ENCODE data around the gene PRIMA1. TPM values are rescaled to one million over a fixed set of nuclear protein-coding genes. Genes with fewer than 3 reads are reported as not detected.

The PRIMA1 gene
- polyA plus RNA-seq, 1 of the 3 experiments (the other 2 are of a cell fraction): 0.18 TPM

GRCh38 chr14:93731753-93732152 is 56.5 kb downstream of the PRIMA1 start:
- H3K4me1 ChIP-seq (ENCODE audit: control insufficient read depth in 1 of 2, insufficient read depth in 2 of 2, low read depth in 1 of 2, low read length in 1 of 2): peaks cover 0 to 30% of the 10 kb centered on the region in 2 experiments; a peak in 2 of 4 replicates
- H3F3A ChIP-seq (replicated peaks; ENCODE audit: insufficient read depth): no peaks in the 10 kb centered on the region
- CTCF ChIA-PET: interaction anchor here (1.5 kb wide), 1 partner anchor 171 kb away, joined by 4 read pairs; no protein-coding TSS in a partner anchor
- no peaks in the 10 kb centered on the region for H3K36me3 ChIP-seq (replicated peaks in 1 of 2; ENCODE audit: control insufficient read depth in 1 of 2, insufficient read depth in 2 of 2, low read length in 1 of 2)
- H3K4me2 ChIP-seq: no peak overlapping the region
- no peaks in the 10 kb centered on the region for H3K9me3 ChIP-seq
- H4K20me1 ChIP-seq (ENCODE audit: insufficient read depth): no peaks in the 10 kb centered on the region
- WGBS (ENCODE audit: low lambda C conversion rate): 35% methylated on average over 7 of the region's 7 CpGs
- H3K9me2 ChIP-seq: no peaks in the 10 kb centered on the region
- no peaks in the 10 kb centered on the region for H3K27me3 ChIP-seq (ENCODE audit: insufficient read depth)
- H3K79me2 ChIP-seq (ENCODE audit: insufficient read depth): no peaks in the 10 kb centered on the region
- POLR2A ChIA-PET: interaction anchor here (0.6 kb wide), 1 partner anchor 96 kb away, joined by 3 read pairs; no protein-coding TSS in a partner anchor
- TF ChIP-seq SIN3A (IDR thresholded peaks at IDR 0.05; ENCODE audit: borderline replicate concordance, low read depth, low read length): no peak
- TF ChIP-seq EP300 (IDR thresholded peaks at IDR 0.05; ENCODE audit: borderline replicate concordance in 1 of 2, low read depth in 1 of 2, low read length in 1 of 2): no peak
- TF ChIP-seq RAD21 (IDR thresholded peaks at IDR 0.05; ENCODE audit: low read length): no peak
- no peak for TF ChIP-seq USF2 (IDR thresholded peaks at IDR 0.05; ENCODE audit: borderline replicate concordance, low read depth, low read length)
- TF ChIP-seq REST (IDR thresholded peaks at IDR 0.05; ENCODE audit: low read depth, low read length): no peak
- no peak for TF ChIP-seq NRF1 (IDR thresholded peaks at IDR 0.05; ENCODE audit: low read depth, low read length)
- TF ChIP-seq GABPA (IDR thresholded peaks at IDR 0.05; ENCODE audit: low read depth): no peak
- H2AFZ ChIP-seq (ENCODE audit: low read depth): no peak overlapping the region
- no peak overlapping the region for H3K4me3 ChIP-seq (ENCODE audit: low read depth in 2 of 2, low read length in 1 of 2)
- no peak overlapping the region for H3K27ac ChIP-seq (ENCODE audit: low read depth in 2 of 2, low read length in 1 of 2)
- H3K9ac ChIP-seq: no peak overlapping the region
- no peak for DNase-seq

GRCh38 chr14:93729993-93730392 is 58.3 kb downstream of the PRIMA1 start:
- H3K4me3 ChIP-seq (ENCODE audit: low read depth in 2 of 2, low read length in 1 of 2): no peak overlapping the region
- no peak overlapping the region for H3K27ac ChIP-seq (ENCODE audit: low read depth in 2 of 2, low read length in 1 of 2)
- H3K9me2 ChIP-seq: no peaks in the 10 kb centered on the region
- no peaks in the 10 kb centered on the region for H3K36me3 ChIP-seq (replicated peaks in 1 of 2; ENCODE audit: control insufficient read depth in 1 of 2, insufficient read depth in 2 of 2, low read length in 1 of 2)
- H3K27me3 ChIP-seq (ENCODE audit: insufficient read depth): no peaks in the 10 kb centered on the region
- no peaks in the 10 kb centered on the region for H3F3A ChIP-seq (replicated peaks; ENCODE audit: insufficient read depth)
- no peaks in the 10 kb centered on the region for H4K20me1 ChIP-seq (ENCODE audit: insufficient read depth)
- 61% methylated on average over 10 of the region's 10 CpGs for WGBS (ENCODE audit: low lambda C conversion rate)
- CTCF ChIA-PET: interaction anchor here (0.8 kb wide), 1 partner anchor 58 kb away, joined by 3 read pairs; the partner anchor contains the start of gene PRIMA1
- H3K9me3 ChIP-seq: no peaks in the 10 kb centered on the region
- no peak for DNase-seq
- H3K79me2 ChIP-seq (ENCODE audit: insufficient read depth): no peaks in the 10 kb centered on the region
- POLR2A ChIA-PET: no interaction called here
- no peak overlapping the region for H2AFZ ChIP-seq (ENCODE audit: low read depth)
- H3K4me2 ChIP-seq: no peak overlapping the region
- H3K9ac ChIP-seq: no peak overlapping the region
- H3K4me1 ChIP-seq (ENCODE audit: control insufficient read depth in 1 of 2, insufficient read depth in 2 of 2, low read depth in 1 of 2, low read length in 1 of 2): peaks cover 0 to 28% of the 10 kb centered on the region in 2 experiments; a peak in 2 of 4 replicates
- no peak for TF ChIP-seq EP300 (IDR thresholded peaks at IDR 0.05; ENCODE audit: borderline replicate concordance in 1 of 2, low read depth in 1 of 2, low read length in 1 of 2)
- no peak for TF ChIP-seq FOXM1 (IDR thresholded peaks at IDR 0.05; ENCODE audit: low read depth)
- TF ChIP-seq REST (IDR thresholded peaks at IDR 0.05; ENCODE audit: low read depth, low read length): no peak
- TF ChIP-seq CHD2 (IDR thresholded peaks at IDR 0.05; ENCODE audit: low read length, partially characterized antibody): no peak
- no peak for TF ChIP-seq MAX (IDR thresholded peaks at IDR 0.05; ENCODE audit: low read depth)
- no peak for TF ChIP-seq GABPA (IDR thresholded peaks at IDR 0.05; ENCODE audit: low read depth)
- TF ChIP-seq FOXJ3 (CRISPR knock-in tag; IDR thresholded peaks at IDR 0.05): no peak
- no peak for TF ChIP-seq TAF1 (IDR thresholded peaks at IDR 0.05; ENCODE audit: borderline replicate concordance, low read depth, low read length)
- TF ChIP-seq IRF3 (IDR thresholded peaks at IDR 0.05; ENCODE audit: low read depth, low read length): no peak
- TF ChIP-seq CTCF (IDR thresholded peaks at IDR 0.05): no peak

Data from SK-N-SH (cell line).